ENCODE results near the gene PLTP. TPM values are rescaled to one million over a fixed set of nuclear protein-coding genes. Genes with fewer than 3 reads are reported as not detected.
"Not testable (repeated sequence)": the region's sequence is repeated elsewhere in the genome, so short reads cannot be mapped to it uniquely, and the experiment has no call there.

PLTP gene
- polyA plus RNA-seq, 3 donors from 2014 or later = 0.77 to 17.5 (median 7.3) TPM

DNA sequence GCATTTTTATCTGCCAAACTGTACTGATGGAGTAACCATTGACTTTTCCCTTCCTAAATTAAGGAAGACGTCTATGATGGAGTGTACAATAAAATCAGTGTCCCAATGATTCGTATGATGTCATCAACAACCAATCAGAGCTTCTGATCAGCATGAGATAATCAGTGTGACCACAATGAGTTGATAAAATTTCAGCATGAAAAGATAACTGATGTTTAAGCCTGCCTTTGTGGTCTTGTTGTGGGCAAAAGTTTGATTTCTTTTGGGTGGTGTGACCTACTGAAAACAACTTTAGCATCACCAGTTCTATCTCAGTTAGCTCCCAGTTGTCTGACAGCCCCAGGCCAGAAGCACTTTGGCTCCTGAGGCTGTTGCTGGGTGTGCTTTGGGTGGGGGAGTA, 25.8 kb upstream of the PLTP start:
- H3K4me1 Mint-ChIP-seq = peaks cover 34% of the 10 kb centered on the region in 2 donors
- DNase-seq = no peak
- peaks cover 12 to 25% (median 13%) of the 10 kb centered on the region in 3 donors for H3K36me3 Mint-ChIP-seq
- H3K9me3 Mint-ChIP-seq = no peaks in the 10 kb centered on the region
- H3K27ac Mint-ChIP-seq = peak overlapping the region in 5 of 6 donors; percentile 55 to 89 (median 78)
- H3K4me3 Mint-ChIP-seq = peak overlapping the region in 4 of 5 donors; percentile 38 to 64 (median 52)
- peaks cover 17 to 19% (median 19%) of the 10 kb centered on the region in 3 donors for H3K27me3 Mint-ChIP-seq (ENCODE audit: low read depth in 3 of 3)

DNA sequence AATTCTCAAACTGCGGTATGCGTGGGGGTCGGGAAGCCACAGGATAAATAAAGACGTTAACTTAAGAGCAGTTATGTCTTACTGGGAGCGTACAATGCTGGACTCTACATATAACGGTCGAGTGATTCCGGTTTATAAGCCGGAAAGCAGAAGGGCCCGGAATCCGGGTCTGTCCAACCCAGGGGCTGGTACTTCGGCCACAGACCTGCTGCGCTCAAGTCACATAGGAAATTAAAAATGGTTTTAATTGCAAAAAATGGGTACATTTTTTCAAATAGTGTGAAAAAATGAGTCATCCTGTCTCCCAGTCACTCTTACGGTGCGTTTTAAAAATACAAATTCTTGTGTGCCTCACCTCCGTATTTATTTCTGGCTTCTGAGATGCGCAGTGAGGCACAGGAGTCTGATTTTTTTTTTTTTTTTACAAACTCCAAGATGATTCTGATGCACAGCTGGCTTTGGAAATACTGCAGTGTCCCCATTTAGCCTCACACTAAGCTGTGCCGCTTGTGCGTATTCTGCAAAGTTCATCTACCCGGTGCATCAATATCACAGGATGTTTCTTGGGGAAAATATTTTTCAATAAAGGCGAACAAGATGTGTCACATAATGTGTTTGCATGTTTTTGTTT, 23.6 kb upstream of the PLTP start:
- Mint-ChIP-seq H3K27ac (peak overlapping the region; percentile 94 to 97 (median 96)), H3K4me1 (peaks cover 34% of the 10 kb centered on the region in 2 donors), H3K4me3 (peak overlapping the region; percentile 91 to 96 (median 94)), H3K27me3 (ENCODE audit: low read depth in 3 of 3) (peaks cover 17 to 19% (median 19%) of the 10 kb centered on the region in 3 donors), H3K36me3 (peaks cover 12 to 25% (median 13%) of the 10 kb centered on the region in 3 donors), H3K9me3 (no peaks in the 10 kb centered on the region)
- no peak for DNase-seq

DNA sequence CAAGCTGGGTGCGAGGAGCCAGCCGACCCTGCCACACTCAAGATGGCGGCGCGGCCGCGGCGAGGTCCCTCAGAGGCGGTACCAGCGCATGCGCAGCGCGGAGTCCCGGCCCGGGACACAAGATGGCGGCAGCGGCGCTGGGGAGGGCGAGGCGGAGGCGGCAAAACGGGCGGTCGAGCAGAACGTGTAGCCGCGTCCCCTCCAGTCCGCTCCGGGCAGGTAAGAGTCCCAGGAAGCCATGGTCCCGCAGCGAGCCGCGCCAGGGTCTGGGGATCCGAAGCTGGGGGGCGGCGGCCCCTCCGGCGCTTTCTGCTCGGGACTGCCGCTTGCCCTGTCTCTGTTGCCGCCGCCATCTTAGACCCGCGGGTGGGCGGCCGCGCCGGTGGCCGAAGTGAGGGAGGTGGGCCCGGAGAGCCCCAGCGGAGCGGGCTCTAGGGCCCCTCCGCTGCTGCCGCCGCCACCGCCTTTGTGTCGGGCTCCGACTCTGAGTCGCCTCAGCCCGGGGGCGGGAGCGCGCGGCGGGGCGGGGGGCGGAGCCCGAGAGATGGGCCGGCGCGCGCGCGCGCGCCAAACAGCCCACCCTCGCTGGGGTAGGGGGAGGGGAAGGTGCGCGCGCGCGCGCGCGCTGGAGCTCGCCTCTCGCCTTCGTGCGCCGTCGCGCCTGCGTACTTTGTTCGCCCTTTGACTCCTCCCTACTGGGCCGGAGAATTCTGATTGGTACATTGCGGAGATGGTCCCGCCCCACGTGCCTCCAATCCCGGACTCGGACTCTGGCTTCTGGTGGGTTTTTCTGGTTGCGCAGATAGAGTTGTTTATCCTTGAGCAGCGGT, 22.8 kb upstream of the PLTP start, which contains the start of gene PCIF1:
Gene PCIF1, plus strand, starts transcription at position 98 of the 830 bp plus-strand sequence. CDS start 4,317 bp downstream, outside the sequence.
- peaks cover 17 to 19% (median 19%) of the 10 kb centered on the region in 3 donors for H3K27me3 Mint-ChIP-seq (ENCODE audit: low read depth in 3 of 3)
- peak within 1 kb of the TSS; percentile 93 to 97 (median 96) for H3K4me3 Mint-ChIP-seq
- H3K27ac Mint-ChIP-seq = peak within 1 kb of the TSS; percentile 94 to 98 (median 97)
- DNase-seq = peak; percentile 99
- H3K36me3 Mint-ChIP-seq = peaks cover 9 to 19% (median 11%) of the 10 kb centered on the region in 3 donors
- H3K4me1 Mint-ChIP-seq = peaks cover 34% of the 10 kb centered on the region in 2 donors
- no peaks in the 10 kb centered on the region for H3K9me3 Mint-ChIP-seq

DNA sequence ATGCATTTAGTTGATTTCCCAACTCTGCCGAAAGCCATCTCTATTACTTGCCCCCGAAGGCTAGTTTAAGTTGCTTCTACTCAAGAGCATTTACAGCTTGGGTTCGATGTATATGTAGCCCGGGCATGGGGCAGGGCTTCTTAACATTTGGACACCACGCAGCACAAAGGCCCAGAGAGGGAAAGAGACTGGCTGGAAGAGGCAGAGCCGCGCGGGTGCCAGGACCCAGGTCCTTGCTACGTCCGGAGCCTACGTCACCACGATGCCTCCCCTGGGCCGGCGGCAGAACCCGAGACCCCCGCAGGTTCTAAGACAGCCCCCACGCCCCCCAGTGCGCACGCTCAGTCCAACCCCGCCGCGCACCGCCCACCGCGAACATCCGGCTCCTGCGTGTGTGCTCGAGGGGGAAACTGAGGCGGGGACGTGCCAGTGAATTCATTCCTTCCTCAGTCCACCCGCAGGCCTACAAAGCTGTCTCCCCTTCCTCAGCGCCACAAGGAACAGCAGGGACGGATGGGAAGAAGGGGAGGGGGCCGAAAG, 22.2 kb upstream of the PLTP start:
- peak overlapping the region; percentile 94 to 98 (median 97) for H3K27ac Mint-ChIP-seq

DNA sequence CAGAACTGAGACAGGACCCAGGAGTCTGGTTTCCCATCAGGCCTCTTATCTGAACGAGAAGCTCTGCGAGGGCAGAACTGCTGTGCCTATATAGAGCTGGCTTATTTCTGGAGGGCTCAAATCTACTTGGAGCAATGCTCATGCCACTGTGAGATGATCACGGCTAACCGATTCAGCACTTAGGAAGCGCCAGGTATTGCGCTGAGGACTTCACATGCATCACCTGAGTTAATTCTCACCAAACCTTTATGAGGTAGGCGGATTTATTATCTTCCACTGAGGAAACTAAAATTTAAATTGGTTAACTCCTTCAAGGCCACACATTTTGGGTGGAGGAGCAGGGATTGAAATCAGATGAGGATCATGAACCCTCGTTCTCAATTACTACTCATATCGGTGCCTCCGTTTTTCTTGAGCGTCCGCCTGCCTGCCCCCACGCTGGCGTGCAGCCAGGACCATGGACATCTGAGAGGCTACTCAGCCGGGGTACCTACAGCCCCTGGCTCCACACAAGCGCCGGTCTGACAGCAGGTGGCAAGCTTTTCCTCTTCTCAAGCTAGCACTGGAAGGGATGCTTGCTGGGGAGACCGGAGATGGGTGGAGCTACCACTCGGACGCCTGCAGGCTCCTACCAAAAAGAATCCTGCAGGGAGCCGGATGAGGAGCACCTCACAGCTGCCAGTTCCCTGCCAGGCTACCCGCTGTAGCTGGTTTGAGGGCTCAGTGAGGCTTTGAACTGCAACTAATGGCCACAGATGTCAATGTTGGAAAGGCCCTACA, 21.5 kb upstream of the PLTP start:
- DNase-seq = peak; percentile 47 to 52 (median 49)
- Mint-ChIP-seq H3K27me3 (ENCODE audit: low read depth in 3 of 3) (peaks cover 17 to 19% (median 19%) of the 10 kb centered on the region in 3 donors), H3K27ac (peak overlapping the region; percentile 94 to 98 (median 97)), H3K4me3 (peak overlapping the region; percentile 93 to 97 (median 96)), H3K9me3 (no peaks in the 10 kb centered on the region), H3K4me1 (peaks cover 32 to 33% of the 10 kb centered on the region in 2 donors), H3K36me3 (peaks cover 4 to 9% (median 5%) of the 10 kb centered on the region in 3 donors)

More for the DNA sequence above, 22.2 kb upstream of the PLTP start:
- Mint-ChIP-seq H3K4me1 (peaks cover 34% of the 10 kb centered on the region in 2 donors), H3K27me3 (ENCODE audit: low read depth in 3 of 3) (peaks cover 17 to 19% (median 19%) of the 10 kb centered on the region in 3 donors), H3K4me3 (peak overlapping the region; percentile 93 to 97 (median 96)), H3K36me3 (peaks cover 4 to 12% (median 5%) of the 10 kb centered on the region in 3 donors), H3K9me3 (no peaks in the 10 kb centered on the region)
- DNase-seq = no peak

DNA sequence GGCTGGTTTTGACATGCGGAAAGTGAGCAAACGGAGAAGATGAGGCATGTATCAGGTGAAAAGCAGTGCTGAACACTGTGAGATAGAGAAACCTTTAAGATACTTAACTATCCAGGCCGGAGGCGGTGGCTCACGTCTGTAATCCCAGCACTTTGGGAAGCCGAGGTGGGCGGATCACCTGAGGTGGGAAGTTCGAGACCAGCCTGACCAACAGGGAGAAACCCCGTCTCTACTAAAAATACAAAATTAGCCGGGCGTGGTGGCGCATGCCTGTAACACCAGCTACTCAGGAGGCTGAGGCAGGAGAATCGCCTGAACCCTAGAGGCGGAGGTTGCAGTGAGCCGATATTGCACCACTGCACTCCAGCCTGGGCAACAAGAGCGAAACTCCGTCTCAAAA, 19.7 kb upstream of the PLTP start:
- H3K27ac Mint-ChIP-seq, H3K9me3 Mint-ChIP-seq: not testable (repeated sequence)

DNA sequence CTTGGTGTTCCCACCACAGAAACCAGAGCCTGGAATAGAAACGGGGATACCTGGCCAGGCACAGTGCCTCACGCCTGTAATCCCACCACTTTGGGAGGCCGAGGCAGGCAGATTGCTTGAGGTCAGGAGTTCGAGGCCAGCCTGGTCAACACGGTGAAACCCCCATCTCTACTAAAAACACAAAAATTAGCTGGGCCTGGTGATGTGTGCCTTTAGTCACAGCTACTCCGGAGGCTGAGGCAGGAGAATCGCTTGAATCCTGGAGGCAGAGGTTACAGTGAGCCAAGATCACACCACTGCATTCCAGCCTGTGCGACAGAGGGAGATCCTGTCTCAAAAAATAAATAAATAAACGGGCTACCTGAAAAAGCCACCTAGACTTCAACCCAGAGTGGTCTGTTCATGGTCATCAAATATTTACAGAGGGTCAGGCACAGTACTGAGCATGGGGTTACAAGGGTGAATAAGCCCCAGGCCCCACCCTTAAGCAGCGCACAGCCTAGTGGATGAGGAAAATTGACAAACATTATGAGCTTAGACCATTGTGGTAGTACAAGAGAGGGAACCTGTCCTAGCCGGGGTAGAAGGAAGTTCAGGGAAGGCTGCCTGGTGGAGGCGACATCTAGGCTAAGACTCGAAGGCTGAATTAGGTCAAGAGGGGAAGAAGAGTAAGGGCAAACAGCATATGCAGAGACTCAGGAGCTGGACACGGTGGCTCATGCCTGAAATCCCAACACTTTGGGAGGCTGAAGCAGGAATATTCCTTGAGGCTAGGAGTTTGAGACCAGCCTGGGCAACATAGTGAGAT, 15.3 kb upstream of the PLTP start:
- Mint-ChIP-seq H3K27me3 (ENCODE audit: low read depth in 3 of 3) (no peaks in the 10 kb centered on the region), H3K9me3 (no peaks in the 10 kb centered on the region), H3K27ac (peak overlapping the region in 1 of 6 donors; percentile 26), H3K36me3 (no peaks in the 10 kb centered on the region), H3K4me1 (no peaks in the 10 kb centered on the region), H3K4me3 (no peak overlapping the region)
- no peak for DNase-seq

More for the DNA sequence above, 19.7 kb upstream of the PLTP start:
- peaks cover 17 to 19% (median 17%) of the 10 kb centered on the region in 3 donors for H3K27me3 Mint-ChIP-seq (ENCODE audit: low read depth in 3 of 3)
- not testable (repeated sequence) for DNase-seq, H3K36me3 Mint-ChIP-seq, H3K4me3 Mint-ChIP-seq
- H3K4me1 Mint-ChIP-seq = peaks cover 18 to 20% of the 10 kb centered on the region in 2 donors

DNA sequence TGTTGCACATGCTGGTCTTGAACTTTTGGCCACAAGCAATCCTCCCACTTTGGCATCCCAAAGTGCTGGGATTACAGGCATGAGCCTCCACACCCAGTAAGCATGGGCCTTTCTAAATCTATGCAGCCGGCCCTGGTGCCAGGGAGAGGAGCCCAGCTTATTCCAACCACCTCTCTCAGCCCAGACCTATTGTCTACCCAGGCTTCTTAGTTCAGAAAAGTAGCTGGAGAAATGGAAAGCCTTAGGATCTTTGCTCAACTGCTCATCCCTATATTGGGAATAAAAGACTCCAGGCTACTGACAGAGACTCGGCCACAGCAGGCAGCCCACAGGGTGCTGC, 14.7 kb upstream of the PLTP start:
- H3K4me1 Mint-ChIP-seq = no peaks in the 10 kb centered on the region
- no peak overlapping the region for H3K27ac Mint-ChIP-seq
- H3K9me3 Mint-ChIP-seq = no peaks in the 10 kb centered on the region
- H3K4me3 Mint-ChIP-seq = no peak overlapping the region
- no peak for DNase-seq
- H3K27me3 Mint-ChIP-seq (ENCODE audit: low read depth in 3 of 3) = peaks cover 0 to 3% (median 0%) of the 10 kb centered on the region in 3 donors
- H3K36me3 Mint-ChIP-seq = no peaks in the 10 kb centered on the region

DNA sequence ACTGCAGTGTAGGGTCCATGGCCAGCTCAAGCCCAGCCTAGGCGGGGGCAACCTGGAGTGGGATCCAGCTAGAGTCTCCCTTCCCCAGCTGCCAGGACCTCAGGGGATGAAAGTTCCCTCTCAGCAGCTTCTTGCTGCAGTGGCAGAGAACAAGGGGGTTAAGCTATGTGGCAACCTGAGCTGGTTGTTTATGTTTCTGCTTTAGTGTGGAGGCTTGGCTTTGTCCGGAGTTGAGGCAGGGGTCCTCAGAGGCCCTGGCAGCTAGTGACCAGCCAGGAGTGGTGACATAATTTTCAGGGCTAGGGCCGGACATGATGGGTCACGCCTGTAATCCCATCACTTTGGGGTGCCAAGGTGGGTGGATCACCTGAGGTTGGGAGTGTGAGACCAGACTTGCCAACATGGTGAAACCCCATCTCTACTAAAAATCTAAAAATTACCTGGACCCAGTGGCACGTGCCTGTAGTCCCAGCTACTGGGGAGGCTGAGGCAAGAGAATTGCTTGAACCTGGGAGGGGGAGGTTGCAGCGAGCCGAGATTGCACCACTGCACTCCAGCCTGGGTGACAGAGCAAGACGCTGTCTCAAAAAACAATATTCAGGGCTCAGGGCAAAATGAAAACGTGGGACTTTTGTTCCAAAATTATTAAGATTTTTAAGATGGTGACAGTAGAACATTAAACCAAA, 14.0 kb upstream of the PLTP start:
- Mint-ChIP-seq H3K4me1 (no peaks in the 10 kb centered on the region), H3K4me3 (no peak overlapping the region), H3K27me3 (ENCODE audit: low read depth in 3 of 3) (peaks cover under 1 to 4% (median 1%) of the 10 kb centered on the region in 3 donors), H3K9me3 (no peaks in the 10 kb centered on the region), H3K36me3 (no peaks in the 10 kb centered on the region), H3K27ac (no peak overlapping the region)
- DNase-seq = no peak

DNA sequence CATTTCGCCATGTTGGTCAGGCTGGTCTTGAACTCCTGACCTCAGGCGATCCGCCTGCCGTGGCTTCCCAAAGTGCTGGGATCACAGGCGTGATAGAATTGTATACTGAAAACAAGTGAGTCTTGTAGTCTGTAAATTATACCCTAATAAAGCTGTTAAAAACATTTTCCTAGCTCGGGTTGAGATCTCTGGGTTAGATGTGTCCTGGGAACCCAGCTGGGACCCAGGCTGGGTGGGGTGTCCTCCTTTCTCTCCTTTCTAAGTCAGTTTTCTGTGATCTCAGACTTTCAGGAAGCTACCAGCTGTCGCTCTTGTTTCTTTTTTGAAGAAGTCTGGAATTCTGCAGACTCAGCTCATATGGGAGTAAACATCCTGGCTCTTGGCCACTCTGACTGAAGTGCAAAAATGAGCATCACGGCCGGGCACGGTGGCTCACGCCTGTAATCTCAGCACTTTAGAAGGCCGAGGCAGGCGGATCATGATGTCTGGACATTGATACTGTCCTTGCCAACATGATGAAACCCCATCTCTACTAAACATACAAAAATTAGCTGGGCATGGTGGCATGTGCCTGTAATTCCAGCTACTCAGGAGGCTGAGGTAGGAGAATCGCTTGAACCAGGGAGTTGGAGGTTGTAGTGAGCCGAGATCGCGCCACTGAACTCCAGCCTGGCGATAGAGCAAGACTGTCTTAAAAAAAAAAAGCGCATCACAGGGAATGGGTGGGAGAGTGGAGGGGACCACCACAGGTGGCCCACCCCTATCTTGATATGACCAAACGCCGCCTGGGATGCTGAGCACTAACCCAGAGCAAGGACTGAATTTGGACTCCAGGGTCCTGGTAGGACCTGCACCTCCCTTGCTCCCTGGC, 12.7 kb upstream of the PLTP start:
- H3K4me1 Mint-ChIP-seq = no peaks in the 10 kb centered on the region
- H3K4me3 Mint-ChIP-seq = no peak overlapping the region
- peaks cover 2 to 9% (median 5%) of the 10 kb centered on the region in 3 donors for H3K27me3 Mint-ChIP-seq (ENCODE audit: low read depth in 3 of 3)
- H3K9me3 Mint-ChIP-seq = no peaks in the 10 kb centered on the region
- no peak overlapping the region for H3K27ac Mint-ChIP-seq
- H3K36me3 Mint-ChIP-seq = no peaks in the 10 kb centered on the region
- DNase-seq = no peak

DNA sequence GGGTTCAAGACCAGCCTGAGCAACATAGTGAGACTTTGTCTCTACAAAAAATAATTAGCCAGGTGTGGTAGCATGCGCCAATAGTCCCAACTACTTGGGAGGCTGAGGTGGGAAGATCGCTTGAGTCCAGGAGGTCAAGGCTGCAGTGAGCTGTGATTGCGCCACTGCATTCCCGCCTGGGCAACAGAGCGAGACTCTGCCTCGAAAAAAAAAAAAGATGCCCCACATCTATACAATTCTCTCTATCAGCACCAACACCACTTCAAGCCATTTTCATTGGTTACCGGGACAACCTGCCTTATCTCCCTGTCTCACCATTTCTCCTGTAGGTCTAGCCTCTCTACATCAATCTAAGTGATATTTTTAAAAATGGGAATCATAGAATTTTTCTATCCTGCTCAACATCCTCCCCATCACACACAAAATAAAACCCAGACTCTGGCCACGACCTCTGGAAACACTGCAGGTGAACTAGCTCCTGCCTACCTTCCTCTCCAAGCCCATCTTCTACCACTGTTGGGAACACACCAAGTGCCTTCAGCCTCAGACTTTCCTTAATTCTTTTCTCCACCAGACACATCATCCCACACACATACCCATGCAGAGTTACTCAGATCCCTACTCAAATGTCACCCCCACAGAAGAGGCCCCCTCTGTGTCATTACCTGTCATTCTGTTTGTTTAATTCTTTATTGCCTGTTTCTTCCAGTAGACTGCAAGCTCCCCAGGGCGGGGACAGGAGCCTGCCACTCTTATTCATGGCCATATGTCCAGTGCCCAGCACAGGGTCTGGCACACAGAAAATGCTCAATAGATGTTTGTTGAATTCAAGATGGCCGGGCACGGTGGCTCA, 9.6 kb upstream of the PLTP start:
- H3K36me3 Mint-ChIP-seq = no peaks in the 10 kb centered on the region
- no peaks in the 10 kb centered on the region for H3K4me1 Mint-ChIP-seq
- no peak overlapping the region for H3K4me3 Mint-ChIP-seq
- H3K9me3 Mint-ChIP-seq = no peaks in the 10 kb centered on the region
- no peak overlapping the region for H3K27ac Mint-ChIP-seq
- DNase-seq = no peak
- peaks cover 4 to 9% (median 5%) of the 10 kb centered on the region in 3 donors for H3K27me3 Mint-ChIP-seq (ENCODE audit: low read depth in 3 of 3)
